DOHH2 (cell line): ENCODE measurements around the gene NME2.

ENCODE experiments used
- CTCF ChIP-seq: fragments of 200-600 bp; sonication (generic); IDR thresholded peaks from one replicate; pipeline ENCODE4 v1.5.1; 2014; ENCODE audit warnings: antibody characterized with exemption, mild to moderate bottlenecking, low read depth, low read length; ENCODE audit not compliant: poor library complexity, severe bottlenecking
- EZH2phosphoT487 ChIP-seq: fragments of 200-600 bp; sonication (generic); IDR thresholded peaks from 2 replicates; pipeline ENCODE4 v1.6.1; 2017; ENCODE audit warnings: borderline replicate concordance, mild to moderate bottlenecking, antibody characterized with exemption, low read length, moderate library complexity, mixed read lengths

GRCh38 chr17:51217946-51218345 lies 51.7 kb downstream of the NME2 start:
- TF ChIP-seq CTCF (no peak), EZH2phosphoT487 (no peak)
